ENCODE results near the gene TRAFD1. TPM values are rescaled to one million over a fixed set of nuclear protein-coding genes. Genes with fewer than 3 reads are reported as not detected.

The TRAFD1 gene
- total RNA-seq, 2 experiments from 2014 or later, result 52.1 to 56.8 TPM

DNA sequence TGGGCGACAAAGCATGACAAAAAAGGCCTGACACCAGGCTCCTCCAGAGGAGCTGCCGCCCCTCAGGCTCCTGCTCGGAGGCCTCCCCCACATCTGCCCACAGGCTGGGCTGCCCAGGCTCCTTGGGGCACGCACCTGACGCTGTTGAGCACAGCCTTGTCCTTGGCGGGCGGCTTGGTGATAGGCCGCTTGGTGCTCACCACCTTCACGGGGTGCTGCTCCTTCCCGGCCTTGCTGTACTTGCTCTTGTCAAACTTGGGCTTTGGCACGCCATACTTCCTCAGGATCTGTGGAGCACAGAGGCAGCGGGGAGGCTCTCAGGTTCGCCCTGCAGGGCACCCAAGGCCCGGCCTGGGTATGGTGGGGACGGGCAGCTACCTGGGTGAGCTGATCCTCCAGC lies 53.4 kb downstream of the TRAFD1 start:
- peaks cover 14% of the 10 kb centered on the region for H3K4me1 Mint-ChIP-seq
- DNase-seq, result no peak
- no peak overlapping the region for H3K4me3 Mint-ChIP-seq
- peaks cover 17% of the 10 kb centered on the region for H3K36me3 Mint-ChIP-seq
- H3K27ac Mint-ChIP-seq, result peak overlapping the region; percentile 29
- no peaks in the 10 kb centered on the region for H3K27me3 Mint-ChIP-seq
- ATAC-seq, result no peak
- no peaks in the 10 kb centered on the region for H3K9me3 Mint-ChIP-seq (ENCODE audit: low read depth)
- CTCF ChIA-PET, result no interaction called here

DNA sequence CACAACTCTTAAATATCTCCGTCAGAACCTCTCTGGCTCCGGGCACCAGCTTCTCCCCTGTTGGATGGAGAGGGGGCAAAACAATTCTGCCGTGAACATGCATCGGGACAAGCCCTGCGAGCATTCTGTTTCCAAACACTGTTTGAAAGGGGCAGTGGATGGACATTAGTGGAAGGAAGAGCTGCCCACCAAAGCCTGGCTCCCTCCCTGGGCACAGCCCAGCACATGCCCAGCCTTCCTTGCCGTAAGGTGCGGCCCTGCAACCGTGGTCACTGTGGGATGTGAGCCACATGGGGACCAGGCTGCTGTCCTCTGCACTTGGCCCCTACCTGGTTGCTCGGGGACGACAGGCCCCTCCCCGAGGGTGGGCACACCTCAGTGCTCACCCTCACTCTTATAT lies 54.0 kb downstream of the TRAFD1 start:
- CTCF ChIA-PET, result interaction anchor here (1.6 kb wide), 1 partner anchor 9 kb away, joined by 4 read pairs; no protein-coding TSS in a partner anchor
- ATAC-seq (no peak), DNase-seq (no peak)
- Mint-ChIP-seq H3K9me3 (ENCODE audit: low read depth) (no peaks in the 10 kb centered on the region), H3K4me3 (no peak overlapping the region), H3K36me3 (peaks cover 19% of the 10 kb centered on the region), H3K4me1 (peaks cover 16% of the 10 kb centered on the region), H3K27ac (no peak overlapping the region), H3K27me3 (no peaks in the 10 kb centered on the region)

DNA sequence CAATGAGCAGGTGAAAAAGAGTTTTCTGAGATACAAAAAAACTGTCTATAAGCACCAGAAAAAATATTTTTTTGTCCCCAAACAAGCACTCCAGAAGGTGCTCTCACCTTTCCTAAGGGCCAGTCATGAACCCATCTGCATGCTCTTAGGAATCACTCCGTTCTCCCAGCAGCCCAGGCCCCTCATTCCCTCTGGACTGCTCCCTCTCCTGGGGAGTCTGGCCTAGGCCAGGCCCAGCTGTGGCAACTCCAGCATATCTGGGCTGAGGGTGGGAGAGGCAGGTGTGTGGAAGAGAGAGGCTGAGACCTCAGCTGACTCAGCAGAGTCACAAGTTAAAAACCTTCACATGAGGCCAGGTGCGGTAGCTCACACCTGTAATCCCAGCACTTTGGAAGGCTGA lies 54.6 kb downstream of the TRAFD1 start:
- Mint-ChIP-seq H3K27me3 (no peaks in the 10 kb centered on the region), H3K9me3 (ENCODE audit: low read depth) (no peaks in the 10 kb centered on the region), H3K4me3 (no peak overlapping the region), H3K27ac (no peak overlapping the region), H3K4me1 (peaks cover 16% of the 10 kb centered on the region), H3K36me3 (peaks cover 18% of the 10 kb centered on the region)
- DNase-seq (no peak), ATAC-seq (no peak)
- CTCF ChIA-PET, result interaction anchor here (1.6 kb wide), 1 partner anchor 10 kb away, joined by 4 read pairs; no protein-coding TSS in a partner anchor

DNA sequence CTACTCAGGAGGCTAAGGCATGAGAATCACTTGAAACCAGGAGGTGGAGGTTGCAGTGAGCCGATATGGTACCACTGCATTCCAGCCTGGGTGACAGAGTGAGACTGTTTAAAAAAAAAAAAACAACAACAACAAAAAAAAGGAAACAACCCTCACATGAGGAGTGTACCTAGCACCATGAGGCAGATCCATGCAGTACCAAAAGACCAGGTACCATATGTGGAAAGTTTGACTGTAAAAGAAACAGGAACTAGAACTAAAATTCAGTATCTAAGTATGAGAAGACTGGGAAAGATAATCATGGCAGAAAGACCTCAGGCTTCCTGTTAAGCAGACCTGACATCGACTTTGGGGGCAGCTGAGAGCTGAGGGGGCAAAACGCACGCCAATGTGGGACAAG lies 55.1 kb downstream of the TRAFD1 start:
- Mint-ChIP-seq H3K27me3 (no peaks in the 10 kb centered on the region), H3K36me3 (peaks cover 14% of the 10 kb centered on the region), H3K4me1 (peaks cover 16% of the 10 kb centered on the region), H3K9me3 (ENCODE audit: low read depth) (no peaks in the 10 kb centered on the region), H3K27ac (no peak overlapping the region), H3K4me3 (no peak overlapping the region)
- CTCF ChIA-PET, result interaction anchor here (1.6 kb wide), 1 partner anchor 10 kb away, joined by 4 read pairs; no protein-coding TSS in a partner anchor
- DNase-seq, result no peak
- no peak for ATAC-seq

DNA sequence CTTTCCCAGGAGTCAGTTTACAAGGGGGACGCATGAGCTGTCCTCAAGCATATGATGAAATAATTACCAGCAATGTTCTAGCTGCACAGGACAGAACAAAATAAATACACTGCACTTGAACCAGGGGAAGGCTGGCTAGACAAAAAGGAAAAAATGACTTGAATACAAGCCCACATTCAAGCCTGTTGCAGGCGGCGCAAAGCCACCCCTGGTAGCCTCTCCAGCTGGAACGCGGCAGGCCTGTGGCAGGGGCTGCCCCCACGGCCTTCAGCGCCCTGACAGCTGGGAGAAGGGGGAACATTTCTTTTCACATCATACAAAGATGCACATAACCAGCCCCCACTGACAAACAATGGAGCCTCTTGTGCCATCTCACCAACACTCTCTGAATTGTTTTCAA lies 57.1 kb downstream of the TRAFD1 start:
- peaks cover 9% of the 10 kb centered on the region for H3K36me3 Mint-ChIP-seq
- ATAC-seq (no peak), DNase-seq (no peak)
- H3K27ac Mint-ChIP-seq, result no peak overlapping the region
- CTCF ChIA-PET, result no interaction called here
- peaks cover 16% of the 10 kb centered on the region for H3K4me1 Mint-ChIP-seq
- no peaks in the 10 kb centered on the region for H3K27me3 Mint-ChIP-seq
- no peaks in the 10 kb centered on the region for H3K9me3 Mint-ChIP-seq (ENCODE audit: low read depth)
- no peak overlapping the region for H3K4me3 Mint-ChIP-seq

DNA sequence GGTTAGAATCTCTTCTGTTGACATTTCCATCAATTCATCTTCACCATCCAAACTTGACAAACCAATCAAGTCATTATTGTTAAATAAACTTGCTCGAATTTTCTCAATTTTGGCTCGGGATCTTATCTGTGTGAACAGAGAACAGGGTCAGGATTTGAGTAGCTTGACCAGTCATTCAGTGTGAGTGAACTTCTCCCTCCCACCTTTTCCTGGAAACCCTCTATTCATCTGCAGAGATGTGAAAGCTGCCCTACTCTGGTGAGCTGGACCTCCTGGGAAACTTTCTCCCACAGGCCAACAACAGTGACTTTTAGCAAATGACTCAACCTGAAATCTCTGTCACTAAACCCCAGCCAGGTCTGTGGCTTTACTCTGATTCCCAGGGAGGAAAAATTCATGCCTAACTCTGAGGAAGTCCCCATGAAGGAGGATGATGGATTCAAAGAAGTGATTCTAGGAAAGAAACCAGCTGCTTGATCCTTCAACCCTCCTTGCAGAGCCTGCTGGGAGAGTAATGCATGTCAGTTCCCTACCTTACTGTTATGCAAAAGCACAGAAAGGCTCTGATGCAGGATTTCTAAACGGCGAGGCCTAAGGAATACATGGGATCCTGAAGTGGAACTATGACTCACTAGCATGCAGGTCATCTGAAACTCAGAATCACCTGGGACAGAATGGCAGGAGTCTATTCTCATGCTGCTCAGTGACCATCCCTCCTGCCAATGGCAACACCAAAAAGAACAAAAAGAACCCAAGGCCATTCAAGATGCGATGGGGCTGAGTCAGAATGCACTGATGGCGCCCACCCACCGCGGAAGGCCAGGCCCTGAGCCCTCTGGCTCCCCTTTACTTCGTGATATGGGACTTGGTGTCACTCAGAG lies 58.0 kb downstream of the TRAFD1 start:
- Mint-ChIP-seq H3K4me3 (no peak overlapping the region), H3K27me3 (no peaks in the 10 kb centered on the region), H3K9me3 (ENCODE audit: low read depth) (no peaks in the 10 kb centered on the region), H3K27ac (no peak overlapping the region), H3K4me1 (peaks cover 16% of the 10 kb centered on the region), H3K36me3 (peaks cover 11% of the 10 kb centered on the region)
- peak; percentile 30 for ATAC-seq
- DNase-seq, result no peak
- CTCF ChIA-PET, result no interaction called here

DNA sequence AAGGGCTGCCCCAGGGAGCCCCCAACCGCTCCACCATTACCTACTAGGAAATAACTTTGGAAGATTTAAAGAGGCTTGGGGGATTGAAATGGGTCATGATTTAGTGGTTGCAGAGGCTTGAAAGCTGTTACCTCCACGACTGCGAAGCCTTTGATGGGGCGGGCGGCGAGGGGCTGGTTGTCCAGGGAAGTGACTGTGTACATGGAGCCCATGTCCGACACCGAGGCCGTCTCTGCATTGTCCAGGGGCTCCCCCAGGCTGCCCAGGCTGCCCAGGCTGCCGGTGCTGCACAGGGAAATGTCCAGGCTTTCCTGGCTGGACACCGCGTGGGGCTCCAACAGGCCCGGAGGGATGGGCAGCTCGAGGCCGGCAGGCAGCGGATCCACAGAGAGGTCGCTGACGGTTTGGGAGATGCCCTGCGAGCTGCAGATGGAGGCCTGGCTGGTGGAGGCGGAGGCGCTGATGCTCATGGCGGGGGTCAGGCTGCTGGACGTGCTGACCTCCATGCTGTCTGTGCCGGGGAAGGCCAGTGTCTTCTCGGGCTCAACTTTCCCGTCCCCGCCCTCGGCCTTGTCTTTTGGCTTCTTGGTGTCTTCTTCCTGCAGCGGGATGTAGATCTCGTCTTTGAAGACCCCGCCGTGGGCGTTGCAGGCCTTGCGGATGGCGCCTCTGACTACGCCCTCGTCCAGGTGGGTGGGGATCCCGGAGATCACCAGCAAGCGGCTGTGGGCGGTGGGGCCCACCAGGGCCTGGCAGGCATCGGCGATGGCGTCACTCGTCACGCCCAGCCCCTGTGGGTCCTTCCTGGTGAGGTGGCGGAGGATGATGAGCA lies 58.9 kb downstream of the TRAFD1 start:
- CTCF ChIA-PET, result no interaction called here
- no peak for ATAC-seq
- DNase-seq, result no peak
- H3K4me3 Mint-ChIP-seq, result no peak overlapping the region
- no peaks in the 10 kb centered on the region for H3K27me3 Mint-ChIP-seq
- peaks cover 12% of the 10 kb centered on the region for H3K36me3 Mint-ChIP-seq
- peaks cover 16% of the 10 kb centered on the region for H3K4me1 Mint-ChIP-seq
- H3K9me3 Mint-ChIP-seq (ENCODE audit: low read depth), result no peaks in the 10 kb centered on the region
- H3K27ac Mint-ChIP-seq, result no peak overlapping the region

DNA sequence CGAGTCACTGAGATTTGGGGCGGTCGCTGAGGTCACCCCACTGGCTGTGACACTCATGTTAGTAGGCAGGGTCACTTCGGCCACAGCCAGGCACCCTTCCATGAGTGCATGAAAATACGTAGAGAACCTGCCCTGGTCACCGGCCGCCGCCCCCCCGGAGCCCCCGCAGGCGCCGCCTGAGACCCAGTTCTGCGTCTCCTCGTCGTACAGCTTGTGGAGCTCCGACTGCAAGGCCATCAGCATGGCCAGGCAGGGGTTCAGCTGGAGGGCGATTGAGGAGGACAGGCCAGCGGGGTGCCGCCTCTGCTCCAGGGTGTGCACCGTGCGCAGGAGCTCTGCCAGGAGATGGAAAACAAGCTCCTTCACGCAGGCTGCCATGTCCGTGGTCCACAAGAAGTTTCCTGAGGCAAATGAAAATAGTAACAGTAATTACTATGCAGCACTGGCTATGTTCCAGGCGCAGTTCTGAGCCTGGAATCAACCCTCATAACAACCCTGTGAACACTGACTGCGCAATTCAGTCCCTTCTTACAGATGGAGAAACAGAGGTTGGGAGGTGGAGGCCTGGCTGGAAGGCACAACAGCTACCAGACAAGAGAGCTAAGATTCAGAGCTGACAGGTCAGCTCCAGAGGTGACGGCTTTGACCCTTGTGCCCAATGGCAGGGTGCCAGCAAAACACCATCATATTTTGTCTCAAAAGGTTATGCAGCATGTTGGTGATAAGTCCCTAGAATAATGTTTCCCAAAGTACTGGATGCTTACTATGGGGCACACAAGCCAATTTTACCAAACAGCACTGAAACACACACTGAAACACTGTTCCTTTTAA lies 59.9 kb downstream of the TRAFD1 start:
- Mint-ChIP-seq H3K4me1 (peaks cover 16% of the 10 kb centered on the region), H3K27me3 (no peaks in the 10 kb centered on the region), H3K36me3 (peaks cover 14% of the 10 kb centered on the region), H3K27ac (no peak overlapping the region), H3K4me3 (no peak overlapping the region), H3K9me3 (ENCODE audit: low read depth) (no peaks in the 10 kb centered on the region)
- CTCF ChIA-PET, result interaction anchor here (1.3 kb wide), 2 partner anchors 10 to 202 kb away, joined by 3 to 4 read pairs; no protein-coding TSS in a partner anchor
- DNase-seq, result no peak
- ATAC-seq, result no peak

DNA sequence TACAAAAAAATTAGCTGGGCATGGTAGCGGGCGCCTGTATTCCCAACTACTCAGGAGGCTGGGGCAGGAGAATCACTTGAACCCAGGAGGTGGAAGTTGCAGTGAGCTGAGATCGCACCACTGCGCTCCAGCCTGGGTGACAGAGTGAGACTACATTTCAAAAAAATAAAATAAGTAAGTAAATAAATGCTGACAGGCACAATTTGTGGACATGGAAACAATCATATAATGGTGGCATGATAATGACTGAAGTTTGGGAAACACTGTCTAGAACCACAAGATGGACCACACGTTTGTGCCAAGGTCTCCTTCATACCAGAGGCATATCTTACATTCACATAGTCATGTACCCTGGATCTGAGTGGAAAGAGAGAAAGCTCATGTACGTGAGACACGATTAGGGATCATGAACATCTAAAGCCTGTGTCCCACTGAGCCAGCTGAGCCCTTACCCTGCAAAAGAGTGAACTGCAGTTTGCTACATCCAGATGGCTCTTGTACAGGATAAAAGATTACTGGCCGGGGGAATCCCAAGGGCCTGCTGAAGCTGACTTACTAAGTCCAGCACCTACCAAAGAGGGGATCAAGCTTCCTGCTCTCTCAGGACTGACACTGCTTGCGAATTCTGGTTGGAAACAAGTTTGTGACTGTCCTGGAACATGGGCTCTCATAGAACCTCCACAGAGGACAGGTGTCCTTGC lies 62.9 kb downstream of the TRAFD1 start:
- H3K27me3 Mint-ChIP-seq, result no peaks in the 10 kb centered on the region
- ATAC-seq (no peak), DNase-seq (no peak)
- no peaks in the 10 kb centered on the region for H3K9me3 Mint-ChIP-seq (ENCODE audit: low read depth)
- H3K27ac Mint-ChIP-seq, result no peak overlapping the region
- CTCF ChIA-PET, result interaction anchor here (0.8 kb wide), 1 partner anchor 11 kb away, joined by 3 read pairs; no protein-coding TSS in a partner anchor
- H3K4me3 Mint-ChIP-seq, result no peak overlapping the region
- H3K36me3 Mint-ChIP-seq, result peaks cover 17% of the 10 kb centered on the region
- H3K4me1 Mint-ChIP-seq, result peaks cover 7% of the 10 kb centered on the region

DNA sequence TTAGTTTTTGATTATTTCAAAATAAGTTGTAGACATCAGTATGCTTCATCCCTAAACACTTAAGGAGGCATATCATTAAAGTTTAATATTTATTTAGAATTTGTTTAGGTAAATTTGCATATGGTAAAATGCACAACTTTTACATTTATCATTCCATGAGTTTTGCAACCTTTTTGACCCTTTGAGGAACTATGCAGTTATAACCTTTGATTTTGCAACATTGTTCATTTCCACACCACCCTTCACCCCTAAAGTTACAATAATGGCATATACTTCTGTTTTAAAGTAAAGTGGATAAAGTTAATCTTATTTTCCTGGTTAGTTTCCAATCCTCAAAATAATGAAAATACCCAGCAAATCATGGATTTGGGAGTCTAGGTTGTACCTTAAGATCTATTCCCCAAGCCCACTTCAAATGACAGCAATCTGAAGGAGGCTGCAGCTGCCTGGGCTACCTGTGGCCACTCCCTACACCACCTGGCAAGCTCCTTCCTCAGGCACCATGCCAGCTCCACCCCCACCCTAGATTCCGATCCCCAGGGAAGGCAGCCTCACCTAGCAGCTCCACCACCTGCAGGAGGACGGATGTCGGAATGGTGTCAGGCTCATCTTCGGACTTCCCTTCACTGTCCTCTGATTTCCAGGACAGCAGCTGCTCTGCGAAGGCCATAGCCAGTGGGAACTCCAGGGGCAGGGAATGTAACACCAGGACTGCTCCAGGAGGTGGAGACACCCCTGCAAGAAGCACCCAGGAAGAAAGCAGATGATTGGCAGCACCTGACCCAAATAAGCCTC lies 65.1 kb downstream of the TRAFD1 start:
- no peaks in the 10 kb centered on the region for H3K27me3 Mint-ChIP-seq
- no peaks in the 10 kb centered on the region for H3K4me1 Mint-ChIP-seq
- no peak overlapping the region for H3K27ac Mint-ChIP-seq
- no peak overlapping the region for H3K4me3 Mint-ChIP-seq
- DNase-seq, result no peak
- peaks cover 9% of the 10 kb centered on the region for H3K36me3 Mint-ChIP-seq
- ATAC-seq, result no peak
- H3K9me3 Mint-ChIP-seq (ENCODE audit: low read depth), result no peaks in the 10 kb centered on the region
- CTCF ChIA-PET, result no interaction called here

DNA sequence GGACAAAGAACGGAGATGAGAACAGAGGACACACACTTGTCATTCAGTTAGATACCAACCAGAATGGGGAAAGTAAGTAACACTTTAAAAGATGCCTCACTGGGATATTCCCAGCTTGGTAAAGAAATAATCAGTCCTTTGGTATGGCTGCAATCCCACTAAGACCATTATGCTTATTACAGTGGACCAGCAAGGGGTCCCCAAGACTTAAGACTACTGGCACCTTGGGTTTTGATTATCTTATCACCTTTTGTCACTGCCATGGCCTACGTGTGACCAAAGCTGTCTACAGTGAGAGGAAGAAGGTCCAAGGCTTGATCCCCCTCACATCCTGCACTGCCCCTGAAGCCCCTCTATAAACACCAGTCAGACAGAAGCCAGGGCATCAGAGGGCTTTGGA lies 65.8 kb downstream of the TRAFD1 start:
- no peaks in the 10 kb centered on the region for H3K4me1 Mint-ChIP-seq
- H3K27ac Mint-ChIP-seq, result no peak overlapping the region
- DNase-seq (no peak), ATAC-seq (no peak)
- H3K4me3 Mint-ChIP-seq, result no peak overlapping the region
- no peaks in the 10 kb centered on the region for H3K9me3 Mint-ChIP-seq (ENCODE audit: low read depth)
- CTCF ChIA-PET, result no interaction called here
- peaks cover 9% of the 10 kb centered on the region for H3K36me3 Mint-ChIP-seq
- no peaks in the 10 kb centered on the region for H3K27me3 Mint-ChIP-seq

DNA sequence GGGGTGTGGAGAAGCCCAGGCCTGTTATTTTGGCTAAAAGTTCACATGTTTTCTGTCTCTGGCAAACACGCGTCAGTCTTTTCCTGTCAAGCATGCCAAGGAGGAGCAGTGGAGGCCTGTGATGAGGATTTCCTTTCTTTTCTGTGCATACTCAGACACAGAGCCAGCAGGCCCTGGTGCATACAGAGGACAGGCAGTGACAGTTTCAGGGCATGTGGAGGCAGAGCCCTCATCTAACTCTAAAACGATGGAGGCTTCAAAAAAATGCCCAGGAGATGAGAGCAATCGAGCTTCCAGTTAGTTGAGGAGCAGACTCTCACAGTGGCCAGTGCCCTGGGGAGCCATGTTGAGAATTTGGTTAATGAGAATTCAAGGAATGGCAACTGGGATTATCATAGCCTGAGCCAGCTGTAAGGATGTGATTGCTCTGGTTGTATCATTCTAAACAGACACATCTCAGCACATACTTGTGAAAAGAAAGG lies 66.5 kb downstream of the TRAFD1 start:
- H3K4me3 Mint-ChIP-seq, result no peak overlapping the region
- no peak overlapping the region for H3K27ac Mint-ChIP-seq
- DNase-seq (no peak), ATAC-seq (no peak)
- CTCF ChIA-PET, result interaction anchor here (2.3 kb wide), 1 partner anchor 196 kb away, joined by 9 read pairs; no protein-coding TSS in a partner anchor
- no peaks in the 10 kb centered on the region for H3K9me3 Mint-ChIP-seq (ENCODE audit: low read depth)
- no peaks in the 10 kb centered on the region for H3K4me1 Mint-ChIP-seq
- peaks cover 9% of the 10 kb centered on the region for H3K36me3 Mint-ChIP-seq
- no peaks in the 10 kb centered on the region for H3K27me3 Mint-ChIP-seq
